ENCODE results near the gene SSU72. TPM values are rescaled to one million over a fixed set of nuclear protein-coding genes. Genes with fewer than 3 reads are reported as not detected.

SSU72 gene
- total RNA-seq, 1 donor from 2014 or later, result 118 TPM

DNA sequence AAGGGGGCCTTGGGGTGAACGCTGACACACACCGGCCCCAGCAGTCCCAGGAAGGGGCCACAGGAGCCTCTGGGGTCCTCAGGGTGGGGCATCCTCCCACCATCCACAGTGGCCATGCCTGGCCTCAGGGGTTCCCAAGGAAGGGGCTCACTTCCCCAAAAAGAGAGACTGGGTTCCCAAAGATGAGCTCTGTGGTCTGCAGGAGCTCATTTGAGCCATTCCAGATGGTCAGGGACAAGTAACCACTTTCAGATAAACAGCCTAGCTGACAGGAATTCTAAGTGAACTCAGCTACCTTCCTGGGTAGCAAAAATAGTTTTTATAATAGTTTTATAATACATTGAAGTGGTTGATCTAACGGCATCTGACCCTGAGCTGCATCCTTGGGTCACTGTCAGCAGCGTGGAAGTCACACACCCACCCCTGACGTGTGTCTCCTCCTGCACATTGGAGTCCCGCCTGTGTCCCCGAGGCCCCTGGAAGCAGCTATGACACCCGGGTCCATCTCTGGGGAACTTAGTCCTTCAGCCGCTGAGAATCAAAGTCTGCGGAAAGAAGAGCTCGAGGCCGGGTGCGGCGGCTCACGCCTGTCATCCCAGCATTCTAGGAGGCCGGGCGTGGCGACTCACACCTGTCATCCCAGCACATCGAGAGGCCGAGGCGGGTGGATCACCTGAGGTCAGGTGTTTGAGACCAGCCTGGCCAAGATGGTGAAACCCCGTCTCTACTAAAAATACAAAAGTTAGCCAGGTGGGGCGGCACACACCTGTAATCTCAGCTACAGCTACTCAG is 28.5 kb downstream of the SSU72 start:
- TF ChIP-seq, protein P1, sequence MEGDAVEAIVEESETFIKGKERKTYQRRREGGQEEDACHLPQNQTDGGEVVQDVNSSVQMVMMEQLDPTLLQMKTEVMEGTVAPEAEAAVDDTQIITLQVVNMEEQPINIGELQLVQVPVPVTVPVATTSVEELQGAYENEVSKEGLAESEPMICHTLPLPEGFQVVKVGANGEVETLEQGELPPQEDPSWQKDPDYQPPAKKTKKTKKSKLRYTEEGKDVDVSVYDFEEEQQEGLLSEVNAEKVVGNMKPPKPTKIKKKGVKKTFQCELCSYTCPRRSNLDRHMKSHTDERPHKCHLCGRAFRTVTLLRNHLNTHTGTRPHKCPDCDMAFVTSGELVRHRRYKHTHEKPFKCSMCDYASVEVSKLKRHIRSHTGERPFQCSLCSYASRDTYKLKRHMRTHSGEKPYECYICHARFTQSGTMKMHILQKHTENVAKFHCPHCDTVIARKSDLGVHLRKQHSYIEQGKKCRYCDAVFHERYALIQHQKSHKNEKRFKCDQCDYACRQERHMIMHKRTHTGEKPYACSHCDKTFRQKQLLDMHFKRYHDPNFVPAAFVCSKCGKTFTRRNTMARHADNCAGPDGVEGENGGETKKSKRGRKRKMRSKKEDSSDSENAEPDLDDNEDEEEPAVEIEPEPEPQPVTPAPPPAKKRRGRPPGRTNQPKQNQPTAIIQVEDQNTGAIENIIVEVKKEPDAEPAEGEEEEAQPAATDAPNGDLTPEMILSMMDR (IDR thresholded peaks at IDR 0.05; ENCODE audit: unreplicated experiment), result no peak
- Mint-ChIP-seq H3K27ac (no peak overlapping the region), H3K27me3 (no peaks in the 10 kb centered on the region), H3K4me1 (ENCODE audit: low read depth) (no peaks in the 10 kb centered on the region), H3K36me3 (ENCODE audit: insufficient read depth) (peaks cover 6% of the 10 kb centered on the region), H3K4me3 (ENCODE audit: low read depth) (no peak overlapping the region), H3K9me3 (ENCODE audit: low read depth) (no peaks in the 10 kb centered on the region)
- DNase-seq (ENCODE audit: low spot score, unreplicated experiment), result no peak

DNA sequence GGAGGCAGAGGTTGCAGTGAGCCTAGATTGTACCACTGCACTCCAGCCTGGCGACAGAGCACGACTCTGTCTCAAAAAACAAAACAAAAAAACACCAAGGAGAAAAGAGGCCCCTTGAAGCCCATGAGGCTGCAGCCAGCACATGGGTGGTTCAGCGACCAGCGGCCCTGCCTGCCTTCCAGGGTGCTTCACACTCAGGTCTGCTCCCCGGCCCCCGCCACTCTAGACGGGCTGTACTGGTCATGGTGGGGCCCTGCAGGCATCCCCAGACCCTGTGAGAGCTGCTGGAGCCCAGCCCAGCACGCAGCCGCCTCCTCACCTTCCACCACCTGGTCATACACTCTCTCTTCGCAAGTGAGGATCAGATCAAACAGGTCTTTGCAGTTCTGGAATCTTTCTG is 30.1 kb downstream of the SSU72 start:
- no peaks in the 10 kb centered on the region for H3K27me3 Mint-ChIP-seq
- TF ChIP-seq, protein P1 (IDR thresholded peaks at IDR 0.05; ENCODE audit: unreplicated experiment), result no peak
- DNase-seq (ENCODE audit: low spot score, unreplicated experiment), result no peak
- H3K27ac Mint-ChIP-seq, result no peak overlapping the region
- H3K36me3 Mint-ChIP-seq (ENCODE audit: insufficient read depth), result peaks cover 6% of the 10 kb centered on the region
- no peaks in the 10 kb centered on the region for H3K4me1 Mint-ChIP-seq (ENCODE audit: low read depth)
- no peak overlapping the region for H3K4me3 Mint-ChIP-seq (ENCODE audit: low read depth)
- no peaks in the 10 kb centered on the region for H3K9me3 Mint-ChIP-seq (ENCODE audit: low read depth)

DNA sequence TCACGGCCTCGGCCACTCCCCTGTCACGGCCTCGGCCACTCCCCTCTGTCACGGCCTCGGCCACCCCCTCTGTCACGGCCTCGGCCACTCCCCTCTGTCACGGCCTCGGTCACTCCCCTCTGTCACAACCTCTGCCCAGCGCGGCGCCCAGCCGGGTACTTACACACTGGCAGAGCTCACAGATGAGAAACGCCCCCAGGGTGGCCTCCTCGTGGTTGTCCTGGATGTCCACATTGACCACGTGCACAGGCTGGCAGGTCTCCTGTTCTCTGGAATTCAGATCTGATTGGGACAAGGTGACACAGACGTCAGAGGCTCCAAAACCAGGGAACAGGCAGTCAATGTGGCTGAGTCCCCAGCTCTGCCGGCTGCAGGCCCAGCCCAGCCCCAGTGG is 31.0 kb downstream of the SSU72 start:
- Mint-ChIP-seq H3K4me3 (ENCODE audit: low read depth) (no peak overlapping the region), H3K27me3 (no peaks in the 10 kb centered on the region), H3K9me3 (ENCODE audit: low read depth) (no peaks in the 10 kb centered on the region), H3K27ac (no peak overlapping the region), H3K4me1 (ENCODE audit: low read depth) (no peaks in the 10 kb centered on the region), H3K36me3 (ENCODE audit: insufficient read depth) (peaks cover 6% of the 10 kb centered on the region)
- TF ChIP-seq, protein P1 (IDR thresholded peaks at IDR 0.05; ENCODE audit: unreplicated experiment), result no peak
- no peak for DNase-seq (ENCODE audit: low spot score, unreplicated experiment)

GRCh38 chr1:1542766-1543705 is 31.6 kb downstream of the SSU72 start:
- H3K27me3 Mint-ChIP-seq, result no peaks in the 10 kb centered on the region
- H3K4me3 Mint-ChIP-seq (ENCODE audit: low read depth), result no peak overlapping the region
- no peaks in the 10 kb centered on the region for H3K9me3 Mint-ChIP-seq (ENCODE audit: low read depth)
- H3K4me1 Mint-ChIP-seq (ENCODE audit: low read depth), result no peaks in the 10 kb centered on the region
- DNase-seq (ENCODE audit: low spot score, unreplicated experiment), result no peak
- TF ChIP-seq, protein P1 (IDR thresholded peaks at IDR 0.05; ENCODE audit: unreplicated experiment), result no peak
- H3K36me3 Mint-ChIP-seq (ENCODE audit: insufficient read depth), result peaks cover 6% of the 10 kb centered on the region
- H3K27ac Mint-ChIP-seq, result no peak overlapping the region

DNA sequence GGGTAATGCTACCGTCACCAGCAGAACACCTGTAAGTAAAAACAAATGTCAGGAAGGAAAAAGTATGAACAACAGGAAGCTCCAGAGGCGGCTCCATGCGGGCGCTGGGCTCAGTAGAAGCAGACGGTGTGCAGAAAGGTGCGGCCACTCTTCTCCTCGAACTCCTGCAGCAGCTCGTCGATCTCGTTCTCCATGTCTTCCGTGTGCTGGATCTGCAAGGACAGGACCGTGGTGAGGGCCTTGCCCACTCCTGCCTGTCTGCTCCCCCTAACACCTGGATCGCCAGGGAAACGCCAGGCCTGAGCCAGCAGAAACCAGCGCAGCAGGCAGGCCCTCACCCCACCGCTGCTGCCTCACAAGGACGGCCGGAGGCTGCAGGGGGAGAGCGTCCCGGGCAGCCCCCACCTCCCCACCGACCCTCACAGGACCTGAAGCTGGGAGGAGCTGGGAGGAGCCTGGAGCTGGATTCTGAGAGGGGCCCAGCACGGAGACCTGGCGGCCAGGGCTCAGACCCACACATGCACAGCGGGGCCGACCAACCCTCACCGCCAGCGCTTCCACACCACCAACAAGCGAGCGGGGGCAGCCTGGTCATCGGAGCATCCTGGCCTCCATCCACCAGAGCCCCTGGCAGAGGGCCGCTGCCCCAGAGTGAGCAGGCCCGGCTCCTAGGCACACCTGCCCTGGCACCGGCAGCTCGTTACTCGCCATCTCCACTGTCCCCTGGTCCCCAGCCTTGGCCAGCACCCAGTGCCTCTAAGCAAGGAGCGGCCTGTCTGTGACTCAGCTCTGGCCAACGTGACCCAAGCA is 32.5 kb downstream of the SSU72 start:
- H3K27ac Mint-ChIP-seq, result no peak overlapping the region
- peaks cover 6% of the 10 kb centered on the region for H3K36me3 Mint-ChIP-seq (ENCODE audit: insufficient read depth)
- no peaks in the 10 kb centered on the region for H3K4me1 Mint-ChIP-seq (ENCODE audit: low read depth)
- DNase-seq (ENCODE audit: low spot score, unreplicated experiment), result no peak
- TF ChIP-seq, protein P1 (IDR thresholded peaks at IDR 0.05; ENCODE audit: unreplicated experiment), result no peak
- no peaks in the 10 kb centered on the region for H3K9me3 Mint-ChIP-seq (ENCODE audit: low read depth)
- peak overlapping the region; percentile 65 for H3K4me3 Mint-ChIP-seq (ENCODE audit: low read depth)
- H3K27me3 Mint-ChIP-seq, result no peaks in the 10 kb centered on the region

All from progenitor cell of endocrine pancreas (in vitro differentiated cells).